ENCODE data around the gene GNL2. TPM values are rescaled to one million over a fixed set of nuclear protein-coding genes. Genes with fewer than 3 reads are reported as not detected.

GNL2 gene
- total and polyA plus RNA-seq, 10 of the 15 experiments (the other 5 are each of a cell fraction or from before 2014, with no cell fraction given): 64.2 to 167 (median 88.2) TPM

DNA sequence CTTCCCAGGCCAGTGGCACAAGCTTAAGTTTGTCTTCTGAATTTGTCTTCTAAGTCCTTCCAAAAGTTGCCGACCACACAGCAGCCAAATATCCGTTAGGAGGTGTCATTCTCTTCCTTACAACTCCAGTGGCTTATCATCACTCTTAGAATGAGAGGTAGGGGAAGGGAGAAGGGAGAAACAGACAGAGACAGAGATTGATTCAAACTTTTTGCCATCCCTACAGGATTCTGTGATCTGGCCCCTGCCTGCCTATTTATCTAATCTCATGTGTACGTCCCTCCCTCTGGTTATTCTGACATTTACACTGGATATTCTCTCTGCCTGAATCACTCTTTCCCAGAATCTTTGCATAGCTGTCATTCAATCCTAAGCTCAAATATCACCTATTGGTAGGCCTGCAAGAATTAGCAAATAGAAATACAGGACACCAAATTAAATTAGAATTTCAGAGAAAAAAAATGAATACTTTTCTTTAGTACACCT is 488 bp upstream of the GNL2 start:
- 0 out of 2 replicates have a peak, but pooled peaks have one; percentile 52 for TF ChIP-seq BMI1 (IDR thresholded peaks at IDR 0.05; ENCODE audit: borderline replicate concordance)
- no peak for TF ChIP-seq BACH1 (IDR thresholded peaks at IDR 0.05; ENCODE audit: borderline replicate concordance)
- no peak for TF ChIP-seq NR2C2 (IDR thresholded peaks at IDR 0.05; ENCODE audit: borderline replicate concordance, control insufficient read depth, insufficient read length, low read depth)
- ATAC-seq: no peak

DNA sequence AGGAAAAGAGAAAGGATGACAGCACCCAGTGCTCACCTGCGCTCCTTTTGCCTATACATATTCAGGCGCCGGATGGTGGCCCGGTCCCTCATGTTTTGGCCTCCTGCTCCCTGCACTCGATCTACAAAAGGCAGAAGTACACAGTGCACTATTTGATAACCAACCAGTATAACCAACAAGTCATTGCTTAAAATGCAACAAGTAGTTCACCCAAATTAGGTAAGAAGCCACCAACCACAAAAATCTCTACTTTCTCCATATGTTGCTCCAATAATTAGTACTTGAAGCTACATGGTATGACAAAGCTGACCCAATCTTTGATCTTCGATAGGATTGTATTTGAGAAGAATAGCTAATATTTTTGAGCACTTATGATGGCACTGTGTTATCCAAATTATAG is 2.0 kb downstream of the GNL2 start:
- no peak for FAIRE-seq
- Histone ChIP-seq H3K4me2 (ENCODE audit: control insufficient read depth, insufficient read depth) (0 out of 2 replicates have a peak overlapping the region, but pooled peaks have one; percentile 82), H4K20me1 (ENCODE audit: control insufficient read depth, insufficient read depth) (no peaks in the 10 kb centered on the region), H3K36me3 (ENCODE audit: control insufficient read depth in 2 of 2, insufficient read depth in 2 of 2, low read length in 1 of 2) (peaks cover 0 to 10% of the 10 kb centered on the region in 2 experiments; a peak in 2 of 4 replicates), H3K4me3 (0 out of 2 replicates have a peak overlapping the region, but pooled peaks have one; percentile 40), H3K9ac (ENCODE audit: control insufficient read depth, insufficient read depth, low read length) (no peak overlapping the region), H3K4me1 (ENCODE audit: control insufficient read depth, insufficient read depth, low read length) (peaks cover 7% of the 10 kb centered on the region), H3K79me2 (ENCODE audit: control insufficient read depth, insufficient read depth, low read length) (peaks cover 28% of the 10 kb centered on the region), H3K27ac (ENCODE audit: control insufficient read depth, insufficient read depth) (no peak overlapping the region), H2AFZ (ENCODE audit: control insufficient read depth, low read depth, low read length) (no peak overlapping the region), H3K9me3 (replicated peaks; ENCODE audit: control insufficient read depth, insufficient read depth, low read length) (no peaks in the 10 kb centered on the region), H3K27me3 (replicated peaks in 1 of 2; ENCODE audit: control insufficient read depth in 2 of 2, insufficient read depth in 2 of 2, low read length in 1 of 2) (no peaks in the 10 kb centered on the region)
- SMC1A ChIA-PET (ENCODE audit: uncharacterized antibody, unreplicated experiment): interaction anchor here (0.8 to 1.5 kb wide), 3 partner anchors 10 to 262 kb away, joined by 3 to 7 read pairs (median 5); no protein-coding TSS in a partner anchor
- DNase-seq (ENCODE audit: low read depth, low spot score): no peak
- ATAC-seq: no peak
- TF ChIP-seq NRF1 (conservative IDR thresholded peaks at IDR 0.05; ENCODE audit: low read depth, low read length) (no peak), ZNF24 (IDR thresholded peaks at IDR 0.05) (no peak), ZNF622 (IDR thresholded peaks at IDR 0.05) (no peak), ESRRA (IDR thresholded peaks at IDR 0.05; ENCODE audit: low read length) (no peak), GATAD2B (conservative IDR thresholded peaks at IDR 0.05; ENCODE audit: low read depth) (no peak), POU2F2 (IDR thresholded peaks at IDR 0.05; ENCODE audit: borderline replicate concordance, low read depth, low read length) (no peak), KDM1A (IDR thresholded peaks at IDR 0.05; ENCODE audit: borderline replicate concordance) (no peak), TBL1XR1 (IDR thresholded peaks at IDR 0.05; ENCODE audit: low read depth, low read length) (no peak), NFYA (IDR thresholded peaks at IDR 0.05; ENCODE audit: borderline replicate concordance, low read depth, low read length) (no peak), POLR2A (IDR thresholded peaks at IDR 0.05; ENCODE audit: low read depth, low read length) (no peak), FOXK2 (IDR thresholded peaks at IDR 0.05) (no peak)
- intact Hi-C loops (cut with micrococcal nuclease; ENCODE audit: unreplicated experiment) (no loop called here), in situ Hi-C loops (cut with MboI) (loop anchor here (25.0 kb wide), 1 partner anchor 394 kb away; the partner anchor contains the start of gene SF3A3)
- CTCF ChIA-PET: interaction anchor here (0.5 to 17.5 kb wide), 5 partner anchors 18 to 106 kb away, joined by 3 to 521 read pairs (median 4); partner anchors contain the start of gene CDCA8
- POLR2A ChIA-PET: interaction anchor here (0.6 kb wide), 1 partner anchor 207 kb away, joined by 3 read pairs; no protein-coding TSS in a partner anchor
- 98% methylated on average over 6 of the region's 6 CpGs for WGBS (ENCODE audit: insufficient coverage, insufficient replicate concordance, low lambda C conversion rate, missing lambda C conversion rate)
- RAD21 ChIA-PET (ENCODE audit: unreplicated experiment): no interaction called here
- BruUV-seq (replicated peaks): no TSS peak

More for the DNA sequence above, 488 bp upstream of the GNL2 start:
- peak overlapping the region; percentile 77; the same call in 1 of the 2 replicates for H3K4me3 ChIP-seq
- H3K79me2 ChIP-seq (ENCODE audit: control insufficient read depth, insufficient read depth, low read length): peaks cover 28% of the 10 kb centered on the region
- in situ Hi-C loops (cut with MboI): loop anchor here (25.0 kb wide), 1 partner anchor 391 kb away; the partner anchor contains the start of gene SF3A3
- BruUV-seq (replicated peaks): no TSS peak
- DNase-seq (ENCODE audit: low read depth, low spot score): no peak
- intact Hi-C loops (cut with micrococcal nuclease; ENCODE audit: unreplicated experiment): loop anchor here (5.0 kb wide), 1 partner anchor 124 kb away; the partner anchor contains the start of gene ZC3H12A
- peak overlapping the region; percentile 82 for H3K4me2 ChIP-seq (ENCODE audit: control insufficient read depth, insufficient read depth)
- CTCF ChIA-PET: interaction anchor here (0.8 to 17.5 kb wide), 4 partner anchors 87 to 145 kb away, joined by 3 to 521 read pairs (median 4); partner anchors contain the start of gene CDCA8
- H3K9ac ChIP-seq (ENCODE audit: control insufficient read depth, insufficient read depth, low read length): no peak overlapping the region
- no peaks in the 10 kb centered on the region for H3K27me3 ChIP-seq (replicated peaks in 1 of 2; ENCODE audit: control insufficient read depth in 2 of 2, insufficient read depth in 2 of 2, low read length in 1 of 2)
- WGBS (ENCODE audit: insufficient coverage, insufficient replicate concordance, low lambda C conversion rate, missing lambda C conversion rate): 2% methylated on average over 3 of the region's 3 CpGs
- no peak overlapping the region for H3K27ac ChIP-seq (ENCODE audit: control insufficient read depth, insufficient read depth)
- H3K9me3 ChIP-seq (replicated peaks; ENCODE audit: control insufficient read depth, insufficient read depth, low read length): no peaks in the 10 kb centered on the region
- H4K20me1 ChIP-seq (ENCODE audit: control insufficient read depth, insufficient read depth): no peaks in the 10 kb centered on the region
- POLR2A ChIA-PET: interaction anchor here (0.6 to 2.1 kb wide), 4 partner anchors 51 to 121 kb away, joined by 3 to 6 read pairs (median 4); a partner anchor contains a TSS
- RAD21 ChIA-PET (ENCODE audit: unreplicated experiment): interaction anchor here (0.6 to 1.5 kb wide), 6 partner anchors 42 to 109 kb away, joined by 3 to 6 read pairs (median 3); partner anchors contain the start of genes CDCA8, MEAF6 and SNIP1
- H3K36me3 ChIP-seq (ENCODE audit: control insufficient read depth in 2 of 2, insufficient read depth in 2 of 2, low read length in 1 of 2): peaks cover 0 to 10% of the 10 kb centered on the region in 2 experiments; a peak in 2 of 4 replicates
- peak overlapping the region; percentile 77 for H2AFZ ChIP-seq (ENCODE audit: control insufficient read depth, low read depth, low read length)
- peaks cover 7% of the 10 kb centered on the region for H3K4me1 ChIP-seq (ENCODE audit: control insufficient read depth, insufficient read depth, low read length)
- FAIRE-seq: no peak
- SMC1A ChIA-PET (ENCODE audit: uncharacterized antibody, unreplicated experiment): interaction anchor here (1.1 to 14.3 kb wide), 2 partner anchors 84 to 93 kb away, joined by 6 to 245 read pairs; no protein-coding TSS in a partner anchor
